H1 (cell line): ENCODE measurements around the gene RAET1G. TPM values are rescaled to one million over a fixed set of nuclear protein-coding genes. Genes with fewer than 3 reads are reported as not detected.
"Not testable (repeated sequence)": the region's sequence is repeated elsewhere in the genome, so short reads cannot be mapped to it uniquely, and the experiment has no call there.

Source experiments
- CTCF ChIA-PET: fragments of 300-600 bp; sonication (Branson Sonifier 250); formaldehyde crosslinking; loops from one replicate; lab custom pipeline; 2021; ENCODE audit not compliant: partially characterized antibody; lab: Charles Lee
- POLR2A ChIA-PET: fragments of 300-600 bp; sonication (Branson Sonifier 250); formaldehyde crosslinking; loops from one replicate; lab custom pipeline; 2021; ENCODE audit warnings: inconsistent platforms; ENCODE audit not compliant: partially characterized antibody; lab: Charles Lee
- DNase-seq, 2 experiments: peaks; one replicate each; pipeline versions ENCODE4 v3.0.0 to v3.0.0-alpha.2; 2010 to 2022; ENCODE audit warnings: low spot score in 2 of 2, low read depth in 1 of 2, mixed read lengths in 1 of 2
- FAIRE-seq: peaks from 2 replicates; lab custom pipeline; 2011; peaks lifted over from hg19 to GRCh38; lab: Jason Lieb, UNC
- H2AFZ ChIP-seq: 2 replicates; pipeline ENCODE4 v1.8.1; 2012; ENCODE audit warnings: low read length, inconsistent platforms
- H2AK5ac ChIP-seq: 2 replicates; pipeline ENCODE4 v1.6.1; 2013; ENCODE audit warnings: low read depth, low read length
- H2BK120ac ChIP-seq: replicated peaks from 2 replicates; pipeline ENCODE3; 2013; ENCODE audit warnings: low read depth, low read length, inconsistent platforms
- H2BK12ac ChIP-seq: 2 replicates; pipeline ENCODE4 v1.6.1; 2013; ENCODE audit warnings: low read depth, low read length
- H2BK15ac ChIP-seq: 2 replicates; pipeline ENCODE4 v1.6.1; 2013; ENCODE audit warnings: low read length
- H2BK20ac ChIP-seq: 2 replicates; pipeline ENCODE4 v1.6.1; 2013; ENCODE audit warnings: low read length
- H2BK5ac ChIP-seq: 2 replicates; pipeline ENCODE4 v1.6.1; 2013; ENCODE audit warnings: low read depth, low read length
- H3K14ac ChIP-seq: 2 replicates; pipeline ENCODE4 v1.6.1; 2013; ENCODE audit warnings: inconsistent platforms; ENCODE audit not compliant: insufficient read length
- H3K18ac ChIP-seq: 2 replicates; pipeline ENCODE4 v1.6.1; 2013; ENCODE audit warnings: low read length; ENCODE audit errors: extremely low read depth
- H3K23ac ChIP-seq: 2 replicates; pipeline ENCODE4 v1.6.1; 2013; ENCODE audit warnings: inconsistent platforms; ENCODE audit not compliant: insufficient read length
- H3K23me2 ChIP-seq: 2 replicates; pipeline ENCODE4 v1.6.1; 2013; ENCODE audit warnings: low read depth, low read length
- H3K27ac ChIP-seq: 2 replicates; pipeline ENCODE4 v1.6.1; 2011; ENCODE audit warnings: low read depth, low read length, inconsistent platforms
- H3K27me3 ChIP-seq, 4 experiments: replicated peaks in 1 of 4; 1 replicate in 1 of 4; 2 replicates in 3 of 4; pipeline versions ENCODE4 v1.6.1 to v1.8.1; 2011 to 2013; ENCODE audit warnings: low read length in 3 of 4, mild to moderate bottlenecking in 3 of 4, inconsistent platforms in 2 of 4, mixed read lengths in 2 of 4, moderate library complexity in 1 of 4; ENCODE audit not compliant: control insufficient read depth in 3 of 4, insufficient read depth in 3 of 4; ENCODE audit errors: extremely low read depth in 1 of 4
- H3K36me3 ChIP-seq, 4 experiments: 2 replicates each; pipeline versions ENCODE4 v1.6.1 to v1.8.1; 2011 to 2013; ENCODE audit warnings: mild to moderate bottlenecking in 4 of 4, low read length in 3 of 4, moderate library complexity in 2 of 4, control low read depth in 1 of 4, inconsistent platforms in 1 of 4; ENCODE audit not compliant: insufficient read depth in 4 of 4, control insufficient read depth in 2 of 4
- H3K4ac ChIP-seq: replicated peaks from 2 replicates; pipeline ENCODE3; 2013; ENCODE audit warnings: low read length, low read depth, mixed read lengths, inconsistent platforms; ENCODE audit not compliant: insufficient read length
- H3K4me1 ChIP-seq, 4 experiments: replicated peaks in 1 of 4; 1 replicate in 1 of 4; 2 replicates in 3 of 4; pipeline versions ENCODE4 v1.6.1 to v1.8.1; 2011 to 2013; ENCODE audit warnings: low read length in 3 of 4, inconsistent platforms in 2 of 4, mixed read lengths in 1 of 4; ENCODE audit not compliant: insufficient read depth in 4 of 4, control insufficient read depth in 3 of 4
- H3K4me2 ChIP-seq, 2 experiments: 2 replicates each; pipeline versions ENCODE4 v1.6.1 to v1.8.1; 2011 to 2013; ENCODE audit warnings: low read depth in 2 of 2, low read length in 2 of 2, control low read depth in 1 of 2, inconsistent platforms in 1 of 2, mild to moderate bottlenecking in 1 of 2; ENCODE audit not compliant: insufficient read depth in 1 of 2
- H3K4me3 ChIP-seq, 4 experiments: fragments of 200-600, 300-600 bp in 1 of 4; sonication (generic), shearing (Covaris generic), sonication (Bioruptor Twin) in 1 of 4; 2 replicates each; pipeline versions ENCODE4 v1.5.1 to v1.8.1; 2011 to 2016; ENCODE audit warnings: low read length in 4 of 4, low read depth in 3 of 4, control low read depth in 2 of 4, inconsistent platforms in 2 of 4, mild to moderate bottlenecking in 2 of 4, mixed read lengths in 1 of 4, moderate library complexity in 1 of 4; ENCODE audit not compliant: insufficient read depth in 2 of 4; ENCODE audit errors: extremely low read depth in 1 of 4
- H3K56ac ChIP-seq: replicated peaks from 2 replicates; pipeline ENCODE3; 2013; ENCODE audit warnings: low read depth, mild to moderate bottlenecking, mixed read lengths, low read length, inconsistent platforms; ENCODE audit not compliant: insufficient read length
- H3K79me1 ChIP-seq: 2 replicates; pipeline ENCODE4 v1.6.1; 2013; ENCODE audit warnings: low read depth, low read length, control low read depth
- H3K79me2 ChIP-seq, 2 experiments: 2 replicates each; pipeline versions ENCODE4 v1.6.1 to v1.8.1; 2012 to 2013; ENCODE audit warnings: low read length in 2 of 2, mild to moderate bottlenecking in 2 of 2, inconsistent platforms in 1 of 2; ENCODE audit not compliant: insufficient read depth in 2 of 2, control insufficient read depth in 1 of 2
- H3K9ac ChIP-seq, 4 experiments: replicated peaks in 1 of 4; 1 replicate in 1 of 4; 2 replicates in 3 of 4; pipeline versions ENCODE4 v1.6.1 to v1.8.1; 2011 to 2013; ENCODE audit warnings: low read depth in 3 of 4, low read length in 3 of 4, control low read depth in 2 of 4, mild to moderate bottlenecking in 2 of 4, moderate library complexity in 2 of 4, inconsistent platforms in 1 of 4; ENCODE audit errors: extremely low read depth in 1 of 4
- H3K9me3 ChIP-seq, 2 experiments: 2 replicates each; pipeline versions ENCODE4 v1.6.1 to v1.8.1; 2012 to 2013; ENCODE audit warnings: mild to moderate bottlenecking in 2 of 2, moderate library complexity in 2 of 2, control low read depth in 1 of 2, inconsistent platforms in 1 of 2, low read depth in 1 of 2, low read length in 1 of 2, mixed read lengths in 1 of 2; ENCODE audit not compliant: insufficient read depth in 2 of 2
- H4K20me1 ChIP-seq, 2 experiments: replicated peaks in 1 of 2; 2 replicates each; pipeline versions ENCODE3 to v1.8.1; 2011 to 2013; ENCODE audit warnings: inconsistent platforms in 2 of 2, low read length in 2 of 2, mild to moderate bottlenecking in 1 of 2; ENCODE audit not compliant: insufficient read depth in 2 of 2, control insufficient read depth in 1 of 2
- H4K5ac ChIP-seq: 2 replicates; pipeline ENCODE4 v1.6.1; 2013; ENCODE audit warnings: low read length, low read depth, mixed read lengths, inconsistent platforms; ENCODE audit not compliant: insufficient read length
- H4K8ac ChIP-seq: 2 replicates; pipeline ENCODE4 v1.8.0; 2013; ENCODE audit warnings: mild to moderate bottlenecking, moderate library complexity, low read length, inconsistent platforms; ENCODE audit not compliant: insufficient read depth; ENCODE audit errors: extremely low read depth
- H4K91ac ChIP-seq: replicated peaks from 2 replicates; pipeline ENCODE3; 2013; ENCODE audit warnings: low read length, mixed read lengths, inconsistent platforms; ENCODE audit not compliant: insufficient read length
- CHD2 ChIP-seq: IDR thresholded peaks from 2 replicates; pipeline ENCODE4 v1.6.1; 2012; ENCODE audit warnings: low read length, improper control_type of control experiment
- WGBS, 2 experiments: shearing (Covaris generic) in 1 of 2; methylation state at CpG; one replicate each; pipeline versions ENCODE4 v1.1.6 to v1.1.7; 2013 to 2015; ENCODE audit warnings: low lambda C conversion rate in 2 of 2, mixed read lengths in 2 of 2, inconsistent platforms in 1 of 2, low coverage in 1 of 2, missing lambda C conversion rate in 1 of 2; ENCODE audit not compliant: insufficient replicate concordance in 2 of 2, insufficient coverage in 1 of 2, insufficient read length in 1 of 2; ENCODE audit errors: extremely low coverage in 1 of 2, missing lambda C conversion rate in 1 of 2; 5-methylcytosine and 5-hydroxymethylcytosine counted together
- polyA plus RNA-seq, 7 experiments: library from polyadenylated mRNA; depleted of rRNA in 3 of 7; stranded (reverse) in 5 of 7; unstranded in 2 of 7; fragments of >200 nt in 5 of 7; fragments of 200-250 nt in 2 of 7; gene quantifications; 1 replicate in 5 of 7; 2 replicates in 1 of 7; 4 replicates in 1 of 7; pipeline versions ENCODE4 v1.2.1 to v1.2.3, GENCODE V29; 2011 to 2013; ENCODE audit warnings: missing spikeins in 2 of 7, mixed read lengths in 2 of 7
- total RNA-seq: library from RNA; stranded (reverse); fragmentation: NEBNext Ultra II Directional; extraction: Animal tissue kit (Norgen Biotek cat#: 25700); gene quantifications from 2 replicates; pipeline ENCODE4 v1.2.1, GENCODE V29; 2021

The RAET1G gene
- total and polyA plus RNA-seq, 2 of the 8 experiments (the other 6 are each of a cell fraction or from before 2014, with no cell fraction given) = 0.08 TPM; not detected in 1

- no peak overlapping the region for H3K14ac ChIP-seq
- H3K27me3 ChIP-seq = no peaks in the 10 kb centered on the region
- no peak overlapping the region for H3K56ac ChIP-seq
- peaks cover 0 to 2% of the 10 kb centered on the region in 2 experiments for H4K20me1 ChIP-seq
- H3K9ac ChIP-seq = no peak overlapping the region
- no peaks in the 10 kb centered on the region for H3K36me3 ChIP-seq
- FAIRE-seq = no peak
- POLR2A ChIA-PET = interaction anchor here (1.3 kb wide), 1 partner anchor 8 kb away, joined by 3 read pairs; no protein-coding TSS in a partner anchor
- DNase-seq = no peak
- no peak overlapping the region for H2AFZ ChIP-seq
- H2AK5ac ChIP-seq = no peak overlapping the region
- H3K4me1 ChIP-seq = no peaks in the 10 kb centered on the region
- H2BK15ac ChIP-seq = no peak overlapping the region
- no peak overlapping the region for H3K4ac ChIP-seq
- no peak for TF ChIP-seq CHD2
- TF ChIP-seq, all 59 proteins: peak for 0
- H2BK20ac ChIP-seq = no peak overlapping the region
- CTCF ChIA-PET = interaction anchor here (1.0 to 2.1 kb wide), 5 partner anchors 9 to 77 kb away, joined by 3 to 10 read pairs (median 6); no protein-coding TSS in a partner anchor
- H3K27ac ChIP-seq = no peak overlapping the region
- H3K4me3 ChIP-seq = no peak overlapping the region
- H3K9me3 ChIP-seq = peaks cover 12 to 22% of the 10 kb centered on the region in 2 experiments; a peak in 3 of 4 replicates
- H3K79me2 ChIP-seq = no peaks in the 10 kb centered on the region
- H4K5ac ChIP-seq = no peak overlapping the region
- no peak overlapping the region for H2BK12ac ChIP-seq
- H2BK5ac ChIP-seq = no peak overlapping the region
- no peak overlapping the region for H3K18ac ChIP-seq
- H3K23me2 ChIP-seq = no peaks in the 10 kb centered on the region
- H2BK120ac ChIP-seq = no peak overlapping the region
- H3K79me1 ChIP-seq = no peaks in the 10 kb centered on the region
- H3K23ac ChIP-seq = no peak overlapping the region
- 75% methylated on average over 2 of the region's 2 CpGs; no CpG with 5 or more reads in 1 of the 2 experiments for WGBS, 2 experiments
- H3K4me2 ChIP-seq = no peak overlapping the region
- H4K8ac ChIP-seq = no peak overlapping the region
- no peak overlapping the region for H4K91ac ChIP-seq
These were observed 9.8 kb downstream of the RAET1G start for GRCh38 chr6:149913085-149913484.

GRCh38 chr6:149912680-149913079 is 10.2 kb downstream of the RAET1G start:
- H3K23me2 ChIP-seq, H2BK20ac ChIP-seq, H3K14ac ChIP-seq, FAIRE-seq, H4K8ac ChIP-seq, H3K4me3 ChIP-seq, H3K4ac ChIP-seq, H3K18ac ChIP-seq, H2BK5ac ChIP-seq, H3K23ac ChIP-seq, H3K4me2 ChIP-seq, H3K79me2 ChIP-seq, H3K9ac ChIP-seq, H3K56ac ChIP-seq, H4K91ac ChIP-seq, DNase-seq, H3K4me1 ChIP-seq, H4K5ac ChIP-seq, H2AK5ac ChIP-seq, H3K79me1 ChIP-seq, H2AFZ ChIP-seq, H4K20me1 ChIP-seq, H3K27ac ChIP-seq, H3K36me3 ChIP-seq, H3K27me3 ChIP-seq, H2BK15ac ChIP-seq, H2BK120ac ChIP-seq, H2BK12ac ChIP-seq, POLR2A ChIA-PET: not testable (repeated sequence)
- peaks cover 12 to 22% of the 10 kb centered on the region in 2 experiments; a peak in 3 of 4 replicates for H3K9me3 ChIP-seq
- 78% methylated on average over 3 of the region's 3 CpGs; no CpG with 5 or more reads in 1 of the 2 experiments for WGBS, 2 experiments
- CTCF ChIA-PET = interaction anchor here (1.0 to 2.0 kb wide), 3 partner anchors 11 to 77 kb away, joined by 3 to 7 read pairs (median 4); no protein-coding TSS in a partner anchor
